Measurements from ENCODE around the gene IL23R. TPM values are rescaled to one million over a fixed set of nuclear protein-coding genes. Genes with fewer than 3 reads are reported as not detected.

Gene IL23R
- total RNA-seq, 2 donors from 2014 or later = not detected

GRCh38 chr1:67285780-67286488, 119.7 kb downstream of the IL23R start:
- Histone ChIP-seq H3K4me3 (ENCODE audit: low read length) (no peak overlapping the region), H3K36me3 (ENCODE audit: control insufficient read depth, insufficient read depth, low read length) (no peaks in the 10 kb centered on the region), H3K4me1 (ENCODE audit: control insufficient read depth, insufficient read depth, low read length) (no peaks in the 10 kb centered on the region), H3K27ac (ENCODE audit: low read depth, low read length) (no peak overlapping the region), H3K9me3 (ENCODE audit: control insufficient read depth, low read length) (peaks cover 5% of the 10 kb centered on the region), H3K9ac (ENCODE audit: extremely low read depth, low read length, poor library complexity, severe bottlenecking) (no peak overlapping the region), H3K27me3 (ENCODE audit: control insufficient read depth, insufficient read depth, low read length, poor library complexity, severe bottlenecking) (no peaks in the 10 kb centered on the region)
- Mint-ChIP-seq H3K36me3 (ENCODE audit: low read depth) (no peaks in the 10 kb centered on the region), H3K27ac (no peak overlapping the region), H3K9me3 (peaks cover 4% of the 10 kb centered on the region), H3K4me3 (no peak overlapping the region), H3K27me3 (ENCODE audit: insufficient read depth) (peaks cover 23% of the 10 kb centered on the region), H3K4me1 (no peaks in the 10 kb centered on the region)
- TF ChIP-seq, protein P1, sequence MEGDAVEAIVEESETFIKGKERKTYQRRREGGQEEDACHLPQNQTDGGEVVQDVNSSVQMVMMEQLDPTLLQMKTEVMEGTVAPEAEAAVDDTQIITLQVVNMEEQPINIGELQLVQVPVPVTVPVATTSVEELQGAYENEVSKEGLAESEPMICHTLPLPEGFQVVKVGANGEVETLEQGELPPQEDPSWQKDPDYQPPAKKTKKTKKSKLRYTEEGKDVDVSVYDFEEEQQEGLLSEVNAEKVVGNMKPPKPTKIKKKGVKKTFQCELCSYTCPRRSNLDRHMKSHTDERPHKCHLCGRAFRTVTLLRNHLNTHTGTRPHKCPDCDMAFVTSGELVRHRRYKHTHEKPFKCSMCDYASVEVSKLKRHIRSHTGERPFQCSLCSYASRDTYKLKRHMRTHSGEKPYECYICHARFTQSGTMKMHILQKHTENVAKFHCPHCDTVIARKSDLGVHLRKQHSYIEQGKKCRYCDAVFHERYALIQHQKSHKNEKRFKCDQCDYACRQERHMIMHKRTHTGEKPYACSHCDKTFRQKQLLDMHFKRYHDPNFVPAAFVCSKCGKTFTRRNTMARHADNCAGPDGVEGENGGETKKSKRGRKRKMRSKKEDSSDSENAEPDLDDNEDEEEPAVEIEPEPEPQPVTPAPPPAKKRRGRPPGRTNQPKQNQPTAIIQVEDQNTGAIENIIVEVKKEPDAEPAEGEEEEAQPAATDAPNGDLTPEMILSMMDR (conservative IDR thresholded peaks at IDR 0.05) = no peak
- WGBS, 2 experiments (ENCODE audit: insufficient coverage in 1 of 2, insufficient read length in 1 of 2) = 86 to 91% methylated on average over 6 to 8 of the region's 8 CpGs
- DNase-seq = no peak

GRCh38 chr1:67290236-67290635, 124.0 kb downstream of the IL23R start:
- Mint-ChIP-seq H3K27ac (no peak overlapping the region), H3K9me3 (peaks cover 4% of the 10 kb centered on the region), H3K4me3 (no peak overlapping the region), H3K27me3 (ENCODE audit: insufficient read depth) (peaks cover 46% of the 10 kb centered on the region), H3K36me3 (ENCODE audit: low read depth) (no peaks in the 10 kb centered on the region), H3K4me1 (peaks cover 1% of the 10 kb centered on the region)
- no peak overlapping the region for H3K4me3 ChIP-seq (ENCODE audit: low read length)
- H3K9me3 ChIP-seq (ENCODE audit: control insufficient read depth, low read length) = peaks cover 5% of the 10 kb centered on the region
- no peak overlapping the region for H3K9ac ChIP-seq (ENCODE audit: extremely low read depth, low read length, poor library complexity, severe bottlenecking)
- no peak overlapping the region for H3K27ac ChIP-seq (ENCODE audit: low read depth, low read length)
- H3K27me3 ChIP-seq (ENCODE audit: control insufficient read depth, insufficient read depth, low read length, poor library complexity, severe bottlenecking) = peaks cover 16% of the 10 kb centered on the region
- TF ChIP-seq, protein P1 (conservative IDR thresholded peaks at IDR 0.05) = no peak
- no peaks in the 10 kb centered on the region for H3K36me3 ChIP-seq (ENCODE audit: control insufficient read depth, insufficient read depth, low read length)
- WGBS, 2 experiments (ENCODE audit: insufficient coverage in 1 of 2, insufficient read length in 1 of 2) = 86 to 94% methylated on average over 3 to 4 of the region's 4 CpGs
- no peak for DNase-seq
- H3K4me1 ChIP-seq (ENCODE audit: control insufficient read depth, insufficient read depth, low read length) = no peaks in the 10 kb centered on the region

DNA sequence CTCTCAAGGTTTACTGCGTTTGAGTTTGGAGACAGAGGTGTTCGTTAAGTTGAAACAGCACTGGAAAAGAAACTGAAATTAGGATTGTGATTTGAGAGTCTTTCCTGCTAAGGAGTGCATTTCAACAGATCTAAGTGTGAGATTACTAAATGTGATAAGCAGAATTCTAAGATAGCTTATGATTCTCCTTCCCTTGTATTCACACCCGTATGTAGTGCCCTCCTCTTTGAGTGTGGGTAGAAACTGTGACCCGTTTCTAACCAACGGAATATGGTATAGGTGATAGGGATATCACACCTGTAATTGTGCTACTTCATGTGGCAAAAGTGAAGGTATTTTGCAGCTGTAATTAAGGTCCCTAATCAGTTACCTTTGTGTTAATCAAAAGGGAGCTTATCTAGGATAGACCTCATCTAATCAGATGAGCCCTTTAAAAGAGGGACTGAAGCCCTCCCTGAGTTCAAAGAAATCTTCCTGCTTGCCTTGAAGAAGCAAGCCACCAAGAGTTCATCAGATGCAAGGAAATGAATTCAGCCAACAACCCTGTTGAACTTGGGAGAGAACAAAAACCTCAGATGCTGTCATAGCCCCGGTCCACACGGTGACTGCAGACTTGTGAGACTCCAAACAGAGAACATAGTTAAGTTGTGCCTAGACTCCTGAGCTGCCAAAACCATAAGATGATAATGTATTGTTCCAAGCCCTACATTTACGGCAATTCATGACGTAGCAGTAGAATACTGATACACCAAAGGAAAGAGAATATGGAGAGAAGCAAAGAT, 128.8 kb downstream of the IL23R start:
- H3K27me3 ChIP-seq (ENCODE audit: control insufficient read depth, insufficient read depth, low read length, poor library complexity, severe bottlenecking) = peaks cover 44% of the 10 kb centered on the region
- no peaks in the 10 kb centered on the region for H3K36me3 ChIP-seq (ENCODE audit: control insufficient read depth, insufficient read depth, low read length)
- H3K27ac ChIP-seq (ENCODE audit: low read depth, low read length) = no peak overlapping the region
- no peaks in the 10 kb centered on the region for H3K4me1 ChIP-seq (ENCODE audit: control insufficient read depth, insufficient read depth, low read length)
- H3K9me3 ChIP-seq (ENCODE audit: control insufficient read depth, low read length) = no peaks in the 10 kb centered on the region
- H3K4me1 Mint-ChIP-seq = peaks cover 3% of the 10 kb centered on the region
- no peak overlapping the region for H3K4me3 ChIP-seq (ENCODE audit: low read length)
- no peak overlapping the region for H3K4me3 Mint-ChIP-seq
- no peaks in the 10 kb centered on the region for H3K9me3 Mint-ChIP-seq
- WGBS, 2 experiments (ENCODE audit: insufficient coverage in 1 of 2, insufficient read length in 1 of 2) = 91 to 100% methylated on average over 2 to 9 of the region's 9 CpGs
- no peaks in the 10 kb centered on the region for H3K36me3 Mint-ChIP-seq (ENCODE audit: low read depth)
- no peak overlapping the region for H3K27ac Mint-ChIP-seq
- H3K9ac ChIP-seq (ENCODE audit: extremely low read depth, low read length, poor library complexity, severe bottlenecking) = no peak overlapping the region
- TF ChIP-seq, protein P1 (conservative IDR thresholded peaks at IDR 0.05) = no peak
- no peak for DNase-seq
- H3K27me3 Mint-ChIP-seq (ENCODE audit: insufficient read depth) = peaks cover 66% of the 10 kb centered on the region
